Measurements from ENCODE around the gene SUOX.

GRCh38 chr12:55984861-55985260 is 12.2 kb upstream of the SUOX start:
- TF ChIP-seq ARID4B (CRISPR knock-in tag; IDR thresholded peaks at IDR 0.05; ENCODE audit: borderline replicate concordance) (no peak), ZNF263 (CRISPR knock-in tag; IDR thresholded peaks at IDR 0.05; ENCODE audit: low read depth) (no peak), ELF4 (CRISPR knock-in tag; IDR thresholded peaks at IDR 0.05; ENCODE audit: low read depth) (no peak), CTCF (IDR thresholded peaks at IDR 0.05) (no peak), ETV6 (CRISPR knock-in tag; IDR thresholded peaks at IDR 0.05) (no peak), ZNF532 (CRISPR knock-in tag; IDR thresholded peaks at IDR 0.05; ENCODE audit: borderline replicate concordance) (no peak), ATF2 (CRISPR knock-in tag; IDR thresholded peaks at IDR 0.05; ENCODE audit: borderline replicate concordance, low read depth) (no peak)
